Adrenal gland (tissue), 5 donors: ENCODE measurements around the gene F2RL1.

Source experiments
- CTCF ChIP-seq, 6 experiments: fragments of 450-650 bp in 4 of 6; fragments of 200-600 bp in 2 of 6; sonication (generic) in 1 of 6; IDR thresholded peaks; 1 replicate in 5 of 6; 2 replicates in 1 of 6; pipeline versions ENCODE4 v1.5.1 to v1.8.0; 2016 to 2021; ENCODE audit warnings: antibody characterized with exemption in 6 of 6, mild to moderate bottlenecking in 2 of 6, moderate library complexity in 1 of 6
- POLR2A ChIP-seq, 2 donors: fragments of 450-650 bp; IDR thresholded peaks; one replicate each; pipeline ENCODE4 v1.6.1; 2017; ENCODE audit warnings: antibody characterized with exemption in 2 of 2, mild to moderate bottlenecking in 2 of 2, moderate library complexity in 1 of 2
- donor health status: DM: no; HTN: no; CAD: no.

DNA sequence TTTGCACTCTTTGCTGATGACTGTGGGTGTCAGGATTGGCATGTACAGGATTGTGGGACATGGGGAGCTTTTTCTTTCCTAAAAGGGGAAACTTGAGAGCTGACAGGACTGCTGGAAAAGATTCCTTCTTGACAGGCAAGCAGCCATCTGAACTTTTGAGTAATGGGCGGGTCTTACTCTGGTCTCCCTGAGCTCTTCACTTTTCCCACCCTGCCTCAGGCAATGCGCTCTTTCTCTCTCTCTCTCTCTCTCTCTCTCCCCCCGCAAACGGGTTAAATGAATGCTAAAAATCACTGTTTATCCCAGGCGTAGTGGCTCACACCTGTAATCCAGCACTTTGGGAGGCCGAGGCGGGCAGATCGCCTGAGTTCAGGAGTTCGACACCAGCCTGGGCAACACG, 37.1 kb upstream of the F2RL1 start:
- TF ChIP-seq POLR2A (IDR thresholded peaks at IDR 0.05) = no peak
- no peak for TF ChIP-seq CTCF (IDR thresholded peaks at IDR 0.05)
